Stromal cell of bone marrow (primary cell): ENCODE measurements around the gene FXYD6.
A peak's percentile ranks its signal among the peaks of the same experiment; 100 is the strongest.
"Not testable (repeated sequence)": the region's sequence is repeated elsewhere in the genome, so short reads cannot be mapped to it uniquely, and the experiment has no call there.

Source experiments
- DNase-seq: peaks from one replicate; pipeline ENCODE4 v3.0.0-alpha.2; 2012; ENCODE audit warnings: low read depth

The FXYD6 gene

GRCh38 chr11:117816846-117817367 lies 59.6 kb downstream of the FXYD6 start:
- DNase-seq, result no peak

GRCh38 chr11:117816151-117816741 lies 60.2 kb downstream of the FXYD6 start:
- peak; percentile 29 for DNase-seq

GRCh38 chr11:117815262-117815803 lies 61.1 kb downstream of the FXYD6 start:
- no peak for DNase-seq

GRCh38 chr11:117814766-117815261 lies 61.6 kb downstream of the FXYD6 start:
- DNase-seq, result no peak

GRCh38 chr11:117814204-117814765 lies 62.2 kb downstream of the FXYD6 start:
- no peak for DNase-seq

- DNase-seq, result not testable (repeated sequence)
Measured at GRCh38 chr11:117810056-117810451, 66.4 kb downstream of the FXYD6 start.

- DNase-seq, result peak; percentile 11
Measured at GRCh38 chr11:117809236-117810055, 67.0 kb downstream of the FXYD6 start.

GRCh38 chr11:117808784-117809183 lies 67.7 kb downstream of the FXYD6 start:
- no peak for DNase-seq

GRCh38 chr11:117807482-117808327 lies 68.8 kb downstream of the FXYD6 start:
- DNase-seq, result peak; percentile 23

- DNase-seq, result no peak
Measured at GRCh38 chr11:117806846-117807245, 69.6 kb downstream of the FXYD6 start.

- DNase-seq, result peak; percentile 6
Measured at GRCh38 chr11:117805045-117805444, 71.4 kb downstream of the FXYD6 start.

- no peak for DNase-seq
Measured at GRCh38 chr11:117803896-117804295, 72.6 kb downstream of the FXYD6 start.

- DNase-seq, result no peak
Measured at GRCh38 chr11:117799634-117800033, 76.8 kb downstream of the FXYD6 start.

- no peak for DNase-seq
Measured at GRCh38 chr11:117796872-117797529, 79.5 kb downstream of the FXYD6 start, which contains the start of gene DSCAML1. TSS of gene DSCAML1 (minus strand) at chr11:117797216. CDS start at chr11:117797079, 137 bp downstream.

GRCh38 chr11:117796456-117796871 lies 80.0 kb downstream of the FXYD6 start:
- DNase-seq, result no peak

- no peak for DNase-seq
Measured at GRCh38 chr11:117795638-117796455, 80.6 kb downstream of the FXYD6 start.

GRCh38 chr11:117794772-117795629 lies 81.5 kb downstream of the FXYD6 start:
- DNase-seq, result no peak

GRCh38 chr11:117794135-117794534 lies 82.3 kb downstream of the FXYD6 start:
- no peak for DNase-seq

- DNase-seq, result no peak
Measured at GRCh38 chr11:117793583-117793982, 82.9 kb downstream of the FXYD6 start.
